SK-N-SH treated with all-trans-retinoic acid at 6 μM for 48 hours (cell line): ENCODE measurements around the gene PID1.

ENCODE experiments used
- ARNTL ChIP-seq: fragments of 450-650 bp; formaldehyde crosslinking; IDR thresholded peaks from 2 replicates; pipeline ENCODE4 v1.5.0; 2020; ENCODE audit warnings: low read depth, mild to moderate bottlenecking, moderate library complexity, borderline replicate concordance
- BACH2 ChIP-seq: fragments of 250-450 bp; sonication (Bioruptor Pico); IDR thresholded peaks from 2 replicates; pipeline ENCODE4 v1.9.0; 2021; ENCODE audit warnings: mild to moderate bottlenecking, borderline replicate concordance
- CREB5 ChIP-seq: fragments of 250-450 bp; sonication (Bioruptor Pico); IDR thresholded peaks from 2 replicates; pipeline ENCODE4 v1.5.1; 2020; ENCODE audit warnings: low read depth, mild to moderate bottlenecking, moderate library complexity
- CSDC2 ChIP-seq: fragments of 250-450 bp; sonication (Bioruptor Pico); IDR thresholded peaks from 2 replicates; pipeline ENCODE4 v1.5.0; 2020; ENCODE audit warnings: mild to moderate bottlenecking, moderate library complexity
- ISL1 ChIP-seq: fragments of 250-450 bp; sonication (Bioruptor Pico); IDR thresholded peaks from 2 replicates; pipeline ENCODE4 v2.1.2; 2022; ENCODE audit warnings: mild to moderate bottlenecking, moderate library complexity
- RARB ChIP-seq: fragments of 250-450 bp; sonication (Bioruptor Pico); IDR thresholded peaks from 2 replicates; pipeline ENCODE4 v1.8.0; 2021; ENCODE audit warnings: mild to moderate bottlenecking, moderate library complexity
- TCF4 ChIP-seq: fragments of 250-450 bp; sonication (Bioruptor Pico); IDR thresholded peaks from 2 replicates; pipeline ENCODE4 v1.8.0; 2021; ENCODE audit warnings: mild to moderate bottlenecking, moderate library complexity, borderline replicate concordance
- TOX ChIP-seq: fragments of 250-450 bp; sonication (Bioruptor Pico); IDR thresholded peaks from 2 replicates; pipeline ENCODE4 v1.8.0; 2021; ENCODE audit warnings: mild to moderate bottlenecking, moderate library complexity, borderline replicate concordance
- ZFP3 ChIP-seq: fragments of 250-450 bp; sonication (Bioruptor Pico); IDR thresholded peaks from 2 replicates; pipeline ENCODE4 v1.5.0; 2020; ENCODE audit warnings: mild to moderate bottlenecking, moderate library complexity
- ZFP30 ChIP-seq: fragments of 450-650 bp; formaldehyde crosslinking; IDR thresholded peaks from 2 replicates; pipeline ENCODE4 v1.5.0; 2022; ENCODE audit warnings: mild to moderate bottlenecking, moderate library complexity
- ZNF8 ChIP-seq: fragments of 450-650 bp; formaldehyde crosslinking; IDR thresholded peaks from 2 replicates; pipeline ENCODE4 v1.5.0; 2020; ENCODE audit warnings: mild to moderate bottlenecking, moderate library complexity
- TF ChIP-seq, protein P1 (sequence below): fragments of 250-450 bp; sonication (Bioruptor Pico); IDR thresholded peaks from 2 replicates; pipeline ENCODE4 v1.8.0; 2021; ENCODE audit warnings: low read depth, mild to moderate bottlenecking, moderate library complexity, borderline replicate concordance
- TF ChIP-seq, protein P2 (sequence below): fragments of 250-450 bp; sonication (Bioruptor Pico); IDR thresholded peaks from 2 replicates; pipeline ENCODE4 v1.5.0; 2020; ENCODE audit warnings: mild to moderate bottlenecking, moderate library complexity

DNA sequence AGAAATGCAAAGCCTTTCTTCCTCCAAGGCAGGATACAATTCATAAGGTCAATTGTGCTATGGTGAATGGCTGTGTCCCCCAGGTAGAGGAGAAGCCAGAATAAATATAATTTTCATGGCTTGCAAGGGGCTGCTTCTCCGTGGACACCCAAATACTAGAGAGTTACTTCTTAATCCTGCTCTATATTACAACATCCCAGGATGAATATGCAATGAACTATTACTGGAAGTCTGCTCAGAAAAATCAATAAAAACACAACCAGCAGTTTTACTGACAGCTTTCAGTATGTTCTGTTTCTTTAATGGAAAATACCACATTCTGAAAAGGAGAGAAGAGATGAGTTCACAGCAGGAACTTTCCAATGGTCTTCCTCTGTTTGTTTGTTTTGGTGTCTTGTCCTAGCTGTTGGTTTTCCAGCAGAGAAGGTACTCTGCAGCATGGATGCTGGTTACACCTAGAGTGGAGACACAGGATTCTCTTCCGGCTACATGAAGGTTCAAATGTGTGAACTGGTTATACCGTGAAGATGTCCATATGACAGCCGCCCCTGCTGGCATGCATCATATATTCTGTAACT, 213.0 kb downstream of the PID1 start:
- TF ChIP-seq, protein P1, sequence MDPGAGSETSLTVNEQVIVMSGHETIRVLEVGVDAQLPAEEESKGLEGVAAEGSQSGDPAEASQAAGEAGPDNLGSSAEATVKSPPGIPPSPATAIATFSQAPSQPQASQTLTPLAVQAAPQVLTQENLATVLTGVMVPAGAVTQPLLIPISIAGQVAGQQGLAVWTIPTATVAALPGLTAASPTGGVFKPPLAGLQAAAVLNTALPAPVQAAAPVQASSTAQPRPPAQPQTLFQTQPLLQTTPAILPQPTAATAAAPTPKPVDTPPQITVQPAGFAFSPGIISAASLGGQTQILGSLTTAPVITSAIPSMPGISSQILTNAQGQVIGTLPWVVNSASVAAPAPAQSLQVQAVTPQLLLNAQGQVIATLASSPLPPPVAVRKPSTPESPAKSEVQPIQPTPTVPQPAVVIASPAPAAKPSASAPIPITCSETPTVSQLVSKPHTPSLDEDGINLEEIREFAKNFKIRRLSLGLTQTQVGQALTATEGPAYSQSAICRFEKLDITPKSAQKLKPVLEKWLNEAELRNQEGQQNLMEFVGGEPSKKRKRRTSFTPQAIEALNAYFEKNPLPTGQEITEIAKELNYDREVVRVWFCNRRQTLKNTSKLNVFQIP (CRISPR knock-in tag), result no peak
- no peak for TF ChIP-seq ISL1 (CRISPR knock-in tag)
- no peak for TF ChIP-seq ZNF8 (CRISPR knock-in tag)
- no peak for TF ChIP-seq CREB5
- no peak for TF ChIP-seq RARB (CRISPR knock-in tag)
- no peak for TF ChIP-seq CSDC2 (CRISPR knock-in tag)
- TF ChIP-seq ARNTL (CRISPR knock-in tag), result no peak
- no peak for TF ChIP-seq TOX (CRISPR knock-in tag)
- no peak for TF ChIP-seq ZFP3 (CRISPR knock-in tag)
- TF ChIP-seq BACH2 (CRISPR knock-in tag), result no peak
- TF ChIP-seq ZFP30 (CRISPR knock-in tag), result no peak
- TF ChIP-seq TCF4, result no peak
- TF ChIP-seq, protein P2, sequence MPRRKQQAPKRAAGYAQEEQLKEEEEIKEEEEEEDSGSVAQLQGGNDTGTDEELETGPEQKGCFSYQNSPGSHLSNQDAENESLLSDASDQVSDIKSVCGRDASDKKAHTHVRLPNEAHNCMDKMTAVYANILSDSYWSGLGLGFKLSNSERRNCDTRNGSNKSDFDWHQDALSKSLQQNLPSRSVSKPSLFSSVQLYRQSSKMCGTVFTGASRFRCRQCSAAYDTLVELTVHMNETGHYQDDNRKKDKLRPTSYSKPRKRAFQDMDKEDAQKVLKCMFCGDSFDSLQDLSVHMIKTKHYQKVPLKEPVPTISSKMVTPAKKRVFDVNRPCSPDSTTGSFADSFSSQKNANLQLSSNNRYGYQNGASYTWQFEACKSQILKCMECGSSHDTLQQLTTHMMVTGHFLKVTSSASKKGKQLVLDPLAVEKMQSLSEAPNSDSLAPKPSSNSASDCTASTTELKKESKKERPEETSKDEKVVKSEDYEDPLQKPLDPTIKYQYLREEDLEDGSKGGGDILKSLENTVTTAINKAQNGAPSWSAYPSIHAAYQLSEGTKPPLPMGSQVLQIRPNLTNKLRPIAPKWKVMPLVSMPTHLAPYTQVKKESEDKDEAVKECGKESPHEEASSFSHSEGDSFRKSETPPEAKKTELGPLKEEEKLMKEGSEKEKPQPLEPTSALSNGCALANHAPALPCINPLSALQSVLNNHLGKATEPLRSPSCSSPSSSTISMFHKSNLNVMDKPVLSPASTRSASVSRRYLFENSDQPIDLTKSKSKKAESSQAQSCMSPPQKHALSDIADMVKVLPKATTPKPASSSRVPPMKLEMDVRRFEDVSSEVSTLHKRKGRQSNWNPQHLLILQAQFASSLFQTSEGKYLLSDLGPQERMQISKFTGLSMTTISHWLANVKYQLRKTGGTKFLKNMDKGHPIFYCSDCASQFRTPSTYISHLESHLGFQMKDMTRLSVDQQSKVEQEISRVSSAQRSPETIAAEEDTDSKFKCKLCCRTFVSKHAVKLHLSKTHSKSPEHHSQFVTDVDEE, result no peak
